OCI-LY3 (cell line): Measurements from ENCODE around the gene HSPA1B.
A peak's percentile ranks its signal among the peaks of the same experiment; 100 is the strongest.
"Not testable (repeated sequence)": the region's sequence is repeated elsewhere in the genome, so short reads cannot be mapped to it uniquely, and the experiment has no call there.

Source experiments
- H2AFZ ChIP-seq: fragments of 200-600, 300-600 bp; shearing (Covaris generic); 2 replicates; pipeline ENCODE4 v1.6.0; 2014; ENCODE audit warnings: antibody characterized with exemption, low read depth, low read length
- H3K27ac ChIP-seq: fragments of 200-600, 300-600 bp; sonication (generic); 2 replicates; pipeline ENCODE4 v1.5.1; 2014; ENCODE audit warnings: mild to moderate bottlenecking, low read length, moderate library complexity, mixed read lengths
- H3K27me3 ChIP-seq: fragments of 200-600, 300-600 bp; sonication (generic); 2 replicates; pipeline ENCODE4 v1.6.1; 2014; ENCODE audit warnings: low read depth, low read length, mixed read lengths
- H3K36me3 ChIP-seq: fragments of 200-600, 300-600 bp; sonication (generic); replicated peaks from 2 replicates; pipeline ENCODE3; 2014; ENCODE audit warnings: low read depth, low read length, mixed read lengths
- H3K4me1 ChIP-seq: fragments of 300-600, 200-600 bp; sonication (generic); 2 replicates; pipeline ENCODE4 v1.6.1; 2014; ENCODE audit warnings: low read length, mixed read lengths
- H3K4me2 ChIP-seq: fragments of 200-600, 300-600 bp; sonication (generic); 2 replicates; pipeline ENCODE4 v1.6.1; 2014; ENCODE audit warnings: low read length, mixed read lengths
- H3K4me3 ChIP-seq: fragments of 300-600, 200-600 bp; sonication (generic); 2 replicates; pipeline ENCODE4 v1.5.1; 2014; ENCODE audit warnings: antibody characterized with exemption, mild to moderate bottlenecking, low read length, moderate library complexity
- H3K79me2 ChIP-seq: fragments of 300-600, 200-600 bp; shearing (Covaris generic); 2 replicates; pipeline ENCODE4 v1.6.1; 2014; ENCODE audit warnings: mild to moderate bottlenecking, low read length, mixed read lengths
- H3K9ac ChIP-seq: fragments of 300-600, 200-600 bp; shearing (Covaris generic); 2 replicates; pipeline ENCODE4 v1.6.0; 2014; ENCODE audit warnings: mild to moderate bottlenecking, low read length, moderate library complexity
- H3K9me3 ChIP-seq: fragments of 200-600, 300-600 bp; shearing (Covaris generic); 2 replicates; pipeline ENCODE4 v1.6.1; 2014; ENCODE audit warnings: low read length, mixed read lengths; ENCODE audit not compliant: insufficient read depth
- H4K20me1 ChIP-seq: fragments of 200-600, 300-600 bp; sonication (generic); 2 replicates; pipeline ENCODE4 v1.6.1; 2016; ENCODE audit warnings: low read length, mixed read lengths; ENCODE audit not compliant: insufficient read depth
- CTCF ChIP-seq: fragments of 200-600, 300-600 bp; sonication (generic); IDR thresholded peaks from 2 replicates; pipeline ENCODE4 v1.5.1; 2014; ENCODE audit warnings: antibody characterized with exemption, low read length, low read depth
- EZH2phosphoT487 ChIP-seq: fragments of 200-600 bp; shearing (Covaris generic); IDR thresholded peaks from 2 replicates; pipeline ENCODE4 v1.6.1; 2018; ENCODE audit warnings: antibody characterized with exemption, mixed run types, low read depth

Gene HSPA1B

DNA sequence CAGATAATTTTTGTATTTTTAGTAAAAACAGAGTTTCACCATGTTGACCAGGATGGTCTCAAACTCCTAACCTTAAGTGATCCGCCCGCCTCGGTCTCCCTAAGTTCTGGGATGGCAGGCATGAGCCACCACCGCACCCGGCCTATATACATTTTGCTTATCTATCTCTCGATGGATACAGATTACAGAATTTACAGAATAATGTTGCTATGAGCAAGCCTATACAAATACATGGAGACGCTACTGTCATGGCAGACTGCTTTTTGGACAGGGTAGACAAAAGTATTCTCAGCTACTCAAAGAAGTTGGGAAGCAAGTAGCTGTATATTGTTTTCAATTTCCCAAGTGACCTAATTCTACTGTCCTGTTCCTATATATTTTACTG is 14.1 kb upstream of the HSPA1B start:
- TF ChIP-seq EZH2phosphoT487 = no peak
- no peak for TF ChIP-seq CTCF
- H3K4me3 ChIP-seq = 0 out of 2 replicates have a peak overlapping the region, but pooled peaks have one; percentile 51
- 0 out of 2 replicates have a peak overlapping the region, but pooled peaks have one; percentile 17 for H3K9ac ChIP-seq
- no peaks in the 10 kb centered on the region for H3K36me3 ChIP-seq
- H4K20me1 ChIP-seq = no peaks in the 10 kb centered on the region
- H3K4me2 ChIP-seq = peak overlapping the region; percentile 65
- peaks cover 16% of the 10 kb centered on the region for H3K4me1 ChIP-seq
- H3K27me3 ChIP-seq = no peaks in the 10 kb centered on the region
- no peaks in the 10 kb centered on the region for H3K79me2 ChIP-seq
- H2AFZ ChIP-seq = peak overlapping the region; percentile 70
- no peak overlapping the region for H3K27ac ChIP-seq
- H3K9me3 ChIP-seq = no peaks in the 10 kb centered on the region

DNA sequence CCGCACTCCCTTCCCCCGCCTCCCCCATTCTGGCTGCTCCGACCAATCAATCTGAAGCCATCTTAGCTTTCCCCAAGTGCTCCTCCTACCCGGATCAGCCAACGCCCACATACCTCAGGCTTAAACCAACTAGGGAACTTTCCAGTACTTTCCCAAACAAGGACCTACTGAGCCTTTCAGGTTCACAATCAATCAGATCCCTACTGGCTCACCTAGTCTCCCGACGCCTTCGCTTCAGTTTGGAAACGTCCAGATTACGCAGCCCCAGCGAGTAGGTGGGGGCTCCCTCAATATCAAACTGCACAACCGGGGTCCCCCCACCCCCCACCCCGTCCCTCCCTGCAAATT is 12.9 kb upstream of the HSPA1B start:
- Histone ChIP-seq H3K4me3 (0 out of 2 replicates have a peak overlapping the region, but pooled peaks have one; percentile 18), H3K79me2 (no peaks in the 10 kb centered on the region), H3K9me3 (no peaks in the 10 kb centered on the region), H2AFZ (no peak overlapping the region; the same call in 1 of the 2 replicates), H3K27ac (no peak overlapping the region), H3K9ac (no peak overlapping the region), H3K4me2 (peak overlapping the region; percentile 26), H3K4me1 (peaks cover 16% of the 10 kb centered on the region), H3K36me3 (no peaks in the 10 kb centered on the region), H4K20me1 (no peaks in the 10 kb centered on the region), H3K27me3 (no peaks in the 10 kb centered on the region)
- TF ChIP-seq EZH2phosphoT487 (no peak), CTCF (no peak)

GRCh38 chr6:31815025-31815838 is 12.3 kb upstream of the HSPA1B start, which contains the start of the genes HSPA1A and HSPA1L:
Gene HSPA1A, plus strand, starts transcription at chr6:31815543. Its CDS starts 214 bp downstream, at chr6:31815757.
Gene HSPA1L, minus strand, starts transcription at chr6:31815283. Its CDS starts 3,311 bp downstream, at chr6:31811972.
- Histone ChIP-seq H3K27me3 (no peaks in the 10 kb centered on the region), H3K4me2 (peak within 1 kb of the TSS; percentile 65), H3K9ac (peak within 1 kb of the TSS; percentile 17; the same call in 1 of the 2 replicates), H3K36me3 (no peaks in the 10 kb centered on the region), H3K79me2 (no peaks in the 10 kb centered on the region), H3K27ac (no peak within 1 kb of the TSS), H3K9me3 (no peaks in the 10 kb centered on the region), H4K20me1 (no peaks in the 10 kb centered on the region), H3K4me1 (peaks cover 16% of the 10 kb centered on the region), H3K4me3 (peak within 1 kb of the TSS; percentile 51), H2AFZ (no peak within 1 kb of the TSS; the same call in 1 of the 2 replicates)
- no peak for TF ChIP-seq EZH2phosphoT487
- no peak for TF ChIP-seq CTCF

GRCh38 chr6:31817133-31817928 is 10.2 kb upstream of the HSPA1B start:
- H3K79me2 ChIP-seq, H3K9me3 ChIP-seq, H3K36me3 ChIP-seq, H2AFZ ChIP-seq, H3K4me2 ChIP-seq, H3K27me3 ChIP-seq, H4K20me1 ChIP-seq, H3K27ac ChIP-seq, H3K9ac ChIP-seq, H3K4me3 ChIP-seq: not testable (repeated sequence)
- TF ChIP-seq CTCF = 0 out of 2 replicates have a peak, but pooled peaks have one; percentile 12
- H3K4me1 ChIP-seq = peaks cover 23% of the 10 kb centered on the region

DNA sequence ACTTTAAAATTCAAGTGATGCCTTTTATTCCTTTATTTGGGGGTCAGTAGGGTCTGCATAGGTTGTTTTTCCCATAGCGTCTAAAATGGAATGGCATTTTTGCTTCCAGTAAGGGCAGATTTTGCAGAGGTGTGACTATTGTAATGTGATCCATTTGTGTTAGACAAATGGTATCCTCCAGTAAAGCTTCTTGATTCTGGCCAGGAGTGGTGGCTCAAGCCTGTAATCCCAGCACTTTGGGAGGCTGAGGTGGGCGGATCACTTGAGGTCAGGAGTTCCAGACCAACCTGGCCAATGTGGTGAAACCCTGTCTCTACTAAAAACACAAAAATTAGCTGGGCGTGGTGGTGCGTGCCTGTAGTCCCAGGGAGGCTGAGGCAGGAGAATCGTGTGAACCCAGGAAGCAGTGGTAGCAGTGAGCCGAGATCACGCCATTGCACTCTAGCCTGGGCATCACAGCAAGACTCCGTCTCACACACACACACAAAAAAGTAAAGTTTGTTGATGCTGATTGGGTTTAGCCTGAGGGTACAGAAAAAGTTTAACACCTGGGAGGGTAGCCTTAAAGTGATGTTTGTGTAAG is 9.5 kb upstream of the HSPA1B start:
- not testable (repeated sequence) for H3K36me3 ChIP-seq, H4K20me1 ChIP-seq, H3K9ac ChIP-seq, H3K9me3 ChIP-seq, H3K27me3 ChIP-seq, H3K4me3 ChIP-seq, H3K4me2 ChIP-seq, H2AFZ ChIP-seq, H3K79me2 ChIP-seq, H3K27ac ChIP-seq
- peaks cover 23% of the 10 kb centered on the region for H3K4me1 ChIP-seq
